ENCODE results near the gene CDH4.

DNA sequence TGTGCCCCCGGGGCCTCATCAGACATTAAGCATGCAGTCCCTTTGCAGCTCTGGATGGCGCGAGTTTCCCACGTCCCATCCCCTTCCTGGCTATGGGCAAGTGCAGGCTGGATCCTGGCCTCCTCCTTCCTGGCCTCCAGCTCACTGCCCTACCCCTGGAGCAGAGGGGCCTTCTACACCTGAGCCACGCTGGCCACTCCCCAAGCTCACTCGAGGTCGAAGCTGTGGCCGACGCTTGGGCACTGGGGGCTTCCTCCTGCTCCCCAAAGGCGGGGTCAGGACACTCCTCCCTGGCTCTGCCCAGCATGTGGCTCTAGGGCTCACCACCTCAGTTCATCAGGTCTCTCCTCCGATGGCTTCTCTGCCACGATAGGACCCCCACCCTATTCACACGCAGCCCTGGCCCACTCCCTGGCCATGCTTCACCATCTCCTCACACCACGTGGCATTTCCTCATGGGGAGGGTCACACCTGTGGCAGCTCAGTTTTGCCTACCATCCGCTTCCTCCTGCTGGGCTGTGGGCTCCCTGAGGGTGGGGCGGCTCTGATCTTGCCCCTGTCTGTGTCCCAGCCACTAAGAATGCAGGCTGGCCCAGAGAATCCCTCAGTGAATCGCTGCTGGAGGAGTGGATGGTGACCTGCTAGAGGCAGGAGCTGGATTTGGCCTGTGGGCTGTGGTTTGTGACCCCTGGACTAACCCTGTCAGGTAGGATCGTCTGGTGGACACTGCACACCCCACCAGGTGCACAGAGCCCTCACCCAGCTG lies 532.9 kb downstream of the CDH4 start:
- no peak for TF ChIP-seq CTCF (IDR thresholded peaks at IDR 0.05; ENCODE audit: insufficient read depth, low read depth, low read length)
- TF ChIP-seq EZH2 (IDR thresholded peaks at IDR 0.05; ENCODE audit: insufficient read depth, low read length): no peak

Measured in astrocyte (in vitro differentiated cells and primary cell).